ENCODE measurements around the gene SMOC1.

The SMOC1 gene

GRCh38 chr14:69924201-69924600 lies 45.0 kb downstream of the SMOC1 start:
- DNase-seq (ENCODE audit: insufficient read length, low spot score) = no peak
- peak; percentile 4 for TF ChIP-seq CTCF (IDR thresholded peaks at IDR 0.05; ENCODE audit: insufficient read depth, missing control alignments)
- no peak for FAIRE-seq

- DNase-seq (ENCODE audit: insufficient read length, low spot score) (no peak), FAIRE-seq (no peak)
- no peak for TF ChIP-seq CTCF (IDR thresholded peaks at IDR 0.05; ENCODE audit: insufficient read depth, missing control alignments)
Measured at GRCh38 chr14:69928111-69928523, 48.9 kb downstream of the SMOC1 start.

- DNase-seq (ENCODE audit: insufficient read length, low spot score) = no peak
- no peak for TF ChIP-seq CTCF (IDR thresholded peaks at IDR 0.05; ENCODE audit: insufficient read depth, missing control alignments)
- no peak for FAIRE-seq
Measured at GRCh38 chr14:69930780-69931379, 51.7 kb downstream of the SMOC1 start.

GRCh38 chr14:69931960-69932359 lies 52.7 kb downstream of the SMOC1 start:
- DNase-seq (ENCODE audit: insufficient read length, low spot score) = no peak
- FAIRE-seq = no peak
- no peak for TF ChIP-seq CTCF (IDR thresholded peaks at IDR 0.05; ENCODE audit: insufficient read depth, missing control alignments)

GRCh38 chr14:69932391-69932790 lies 53.2 kb downstream of the SMOC1 start:
- TF ChIP-seq CTCF (IDR thresholded peaks at IDR 0.05; ENCODE audit: insufficient read depth, missing control alignments) = no peak
- no peak for FAIRE-seq
- DNase-seq (ENCODE audit: insufficient read length, low spot score) = no peak

GRCh38 chr14:69933623-69934275 lies 54.5 kb downstream of the SMOC1 start:
- no peak for TF ChIP-seq CTCF (IDR thresholded peaks at IDR 0.05; ENCODE audit: insufficient read depth, missing control alignments)
- no peak for DNase-seq (ENCODE audit: insufficient read length, low spot score)
- FAIRE-seq = no peak

- no peak for TF ChIP-seq CTCF (IDR thresholded peaks at IDR 0.05; ENCODE audit: insufficient read depth, missing control alignments)
- no peak for DNase-seq (ENCODE audit: insufficient read length, low spot score)
- FAIRE-seq = no peak
Measured at GRCh38 chr14:69937367-69938081, 58.3 kb downstream of the SMOC1 start.

Data from D721Med (cell line).